Ascending aorta (tissue), 2 donors: ENCODE results near the gene OR2T33. TPM values are rescaled to one million over a fixed set of nuclear protein-coding genes. Genes with fewer than 3 reads are reported as not detected.
"Not testable (repeated sequence)": the region's sequence is repeated elsewhere in the genome, so short reads cannot be mapped to it uniquely, and the experiment has no call there.

Source experiments
- DNase-seq, 2 donors: peaks; one replicate each; pipeline ENCODE4 v3.0.0-alpha.2; 2019; ENCODE audit warnings: low spot score in 2 of 2
- H3K27ac ChIP-seq, 2 donors: fragments of 200-600 bp; sonication (generic); one replicate each; pipeline ENCODE4 v1.5.1; 2016 to 2017; ENCODE audit warnings: mild to moderate bottlenecking in 1 of 2
- H3K27me3 ChIP-seq: fragments of 200-600 bp; sonication (generic); one replicate; pipeline ENCODE4 v1.5.1; 2017
- H3K36me3 ChIP-seq, 2 donors: fragments of 200-600 bp; sonication (generic); one replicate each; pipeline ENCODE4 v1.5.1; 2016
- H3K4me1 ChIP-seq, 2 donors: fragments of 200-600 bp; sonication (generic); one replicate each; pipeline ENCODE4 v1.5.1; 2016 to 2017; ENCODE audit warnings: mild to moderate bottlenecking in 1 of 2
- H3K4me3 ChIP-seq, 2 donors: fragments of 200-600 bp; sonication (generic); one replicate each; pipeline ENCODE4 v1.5.1; 2016 to 2017; ENCODE audit warnings: mild to moderate bottlenecking in 1 of 2
- H3K9me3 ChIP-seq, 2 donors: fragments of 200-600 bp; sonication (generic); one replicate each; pipeline ENCODE4 v1.5.1; 2016
- intact Hi-C: fragments of 100-400 bp; cut with DNase I; formaldehyde crosslinking; loops from one replicate; pipeline ENCODE4 v1.15.1; 2023
- total RNA-seq: library from RNA; depleted of rRNA; stranded (reverse); fragments of >200 nt; gene quantifications from one replicate; pipeline ENCODE4 v1.1.0, GENCODE V29; 2016
- TF ChIP-seq, protein P1 (sequence below), 3 experiments: fragments of 200-600 bp in 2 of 3; fragments of 450-650 bp in 1 of 3; sonication (generic) in 2 of 3; IDR thresholded peaks; one replicate each; pipeline ENCODE4 v1.5.1; 2016 to 2019; ENCODE audit warnings: antibody characterized with exemption in 3 of 3, mild to moderate bottlenecking in 1 of 3, moderate library complexity in 1 of 3

OR2T33 gene, protein sequence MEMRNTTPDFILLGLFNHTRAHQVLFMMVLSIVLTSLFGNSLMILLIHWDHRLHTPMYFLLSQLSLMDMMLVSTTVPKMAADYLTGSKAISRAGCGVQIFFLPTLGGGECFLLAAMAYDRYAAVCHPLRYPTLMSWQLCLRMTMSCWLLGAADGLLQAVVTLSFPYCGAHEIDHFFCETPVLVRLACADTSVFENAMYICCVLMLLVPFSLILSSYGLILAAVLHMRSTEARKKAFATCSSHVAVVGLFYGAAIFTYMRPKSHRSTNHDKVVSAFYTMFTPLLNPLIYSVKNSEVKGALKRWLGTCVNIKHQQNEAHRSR
- not detected for total RNA-seq

DNA sequence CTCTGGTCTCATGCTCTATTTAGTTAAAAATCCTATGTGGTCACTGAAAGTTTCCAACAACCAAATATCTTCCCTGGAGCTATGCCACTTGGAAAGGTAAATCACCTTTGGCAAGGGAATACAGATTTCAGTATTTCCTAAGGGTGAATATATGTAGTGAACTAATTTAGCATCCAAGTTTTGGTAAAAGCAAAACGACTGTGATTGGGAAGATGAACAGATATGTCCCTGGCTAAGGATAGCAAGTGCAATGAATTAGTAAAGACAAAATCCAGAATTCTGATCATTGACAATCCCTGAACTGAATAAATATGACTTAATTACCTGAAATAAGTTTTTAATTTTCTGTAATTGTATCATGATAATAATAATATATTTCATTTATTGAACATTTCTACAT, at the start of gene OR2T33:
OR2T33 (minus strand) TSS at position 101 of the 400 bp plus-strand sequence. CDS start 4,162 bp downstream, outside the sequence.
- TF ChIP-seq, protein P1, sequence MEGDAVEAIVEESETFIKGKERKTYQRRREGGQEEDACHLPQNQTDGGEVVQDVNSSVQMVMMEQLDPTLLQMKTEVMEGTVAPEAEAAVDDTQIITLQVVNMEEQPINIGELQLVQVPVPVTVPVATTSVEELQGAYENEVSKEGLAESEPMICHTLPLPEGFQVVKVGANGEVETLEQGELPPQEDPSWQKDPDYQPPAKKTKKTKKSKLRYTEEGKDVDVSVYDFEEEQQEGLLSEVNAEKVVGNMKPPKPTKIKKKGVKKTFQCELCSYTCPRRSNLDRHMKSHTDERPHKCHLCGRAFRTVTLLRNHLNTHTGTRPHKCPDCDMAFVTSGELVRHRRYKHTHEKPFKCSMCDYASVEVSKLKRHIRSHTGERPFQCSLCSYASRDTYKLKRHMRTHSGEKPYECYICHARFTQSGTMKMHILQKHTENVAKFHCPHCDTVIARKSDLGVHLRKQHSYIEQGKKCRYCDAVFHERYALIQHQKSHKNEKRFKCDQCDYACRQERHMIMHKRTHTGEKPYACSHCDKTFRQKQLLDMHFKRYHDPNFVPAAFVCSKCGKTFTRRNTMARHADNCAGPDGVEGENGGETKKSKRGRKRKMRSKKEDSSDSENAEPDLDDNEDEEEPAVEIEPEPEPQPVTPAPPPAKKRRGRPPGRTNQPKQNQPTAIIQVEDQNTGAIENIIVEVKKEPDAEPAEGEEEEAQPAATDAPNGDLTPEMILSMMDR (IDR thresholded peaks at IDR 0.05), result no peak
- H3K4me1 ChIP-seq, result no peaks in the 10 kb centered on the region
- H3K27ac ChIP-seq, result no peak within 1 kb of the TSS
- intact Hi-C loops, result no loop called here
- H3K9me3 ChIP-seq, result peaks cover 0 to 3% of the 10 kb centered on the region in 2 donors
- no peak within 1 kb of the TSS for H3K4me3 ChIP-seq
- H3K27me3 ChIP-seq, result no peaks in the 10 kb centered on the region
- no peaks in the 10 kb centered on the region for H3K36me3 ChIP-seq
- no peak for DNase-seq

DNA sequence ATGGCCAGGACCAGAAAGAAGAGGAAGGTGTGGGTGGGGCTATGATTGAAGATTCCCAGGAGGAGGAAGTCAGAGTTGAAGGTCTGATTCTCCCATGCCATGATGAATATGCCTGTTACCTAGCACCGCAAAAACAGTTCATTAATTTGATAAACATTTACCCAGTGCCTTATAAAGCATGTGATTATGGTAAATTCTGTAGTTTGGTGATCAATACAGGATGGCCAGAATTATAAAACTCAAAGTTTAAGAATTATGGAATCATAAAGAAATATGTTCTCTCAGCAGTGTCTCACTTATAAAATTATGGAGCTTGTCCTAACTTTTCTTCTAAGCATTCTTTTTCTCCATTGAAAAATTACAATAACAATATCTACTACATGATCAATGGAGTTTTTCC, 46.7 kb upstream of the OR2T33 start, which contains the start of gene OR2M7:
OR2M7 (minus strand) TSS at position 101 of the 400 bp plus-strand sequence; CDS start at position 101, 0 bp downstream.
- Histone ChIP-seq H3K27ac (no peak within 1 kb of the TSS), H3K4me3 (no peak within 1 kb of the TSS), H3K4me1 (no peaks in the 10 kb centered on the region), H3K36me3 (no peaks in the 10 kb centered on the region), H3K9me3 (no peaks in the 10 kb centered on the region), H3K27me3 (no peaks in the 10 kb centered on the region)
- TF ChIP-seq, protein P1 (IDR thresholded peaks at IDR 0.05), result no peak
- DNase-seq, result no peak
- intact Hi-C loops, result no loop called here

DNA sequence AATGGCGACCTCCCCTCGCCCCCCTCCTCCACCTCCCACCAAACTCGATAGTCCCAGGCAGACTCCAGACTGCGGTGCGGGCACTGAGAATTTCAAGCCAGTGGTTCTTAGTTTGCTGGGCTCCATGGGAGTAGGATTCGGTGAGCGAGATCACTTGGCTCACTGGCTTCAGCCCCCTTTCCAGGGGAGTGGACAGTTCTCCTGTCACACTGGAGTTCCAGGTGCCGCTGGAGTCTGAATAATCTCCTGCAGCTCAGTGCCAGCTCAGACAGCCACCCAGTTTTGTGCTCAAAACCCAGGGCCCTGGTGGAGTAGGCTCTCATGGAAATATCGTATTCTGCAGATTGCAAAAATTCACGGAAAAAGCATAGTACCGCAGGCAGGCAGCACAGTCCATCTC, 39.0 kb upstream of the OR2T33 start:
- DNase-seq, result no peak
- H3K4me1 ChIP-seq, result no peaks in the 10 kb centered on the region
- H3K9me3 ChIP-seq, result no peaks in the 10 kb centered on the region
- H3K27ac ChIP-seq, result no peak overlapping the region
- intact Hi-C loops, result no loop called here
- H3K27me3 ChIP-seq, result no peaks in the 10 kb centered on the region
- no peak overlapping the region for H3K4me3 ChIP-seq
- TF ChIP-seq, protein P1 (IDR thresholded peaks at IDR 0.05), result no peak
- no peaks in the 10 kb centered on the region for H3K36me3 ChIP-seq

DNA sequence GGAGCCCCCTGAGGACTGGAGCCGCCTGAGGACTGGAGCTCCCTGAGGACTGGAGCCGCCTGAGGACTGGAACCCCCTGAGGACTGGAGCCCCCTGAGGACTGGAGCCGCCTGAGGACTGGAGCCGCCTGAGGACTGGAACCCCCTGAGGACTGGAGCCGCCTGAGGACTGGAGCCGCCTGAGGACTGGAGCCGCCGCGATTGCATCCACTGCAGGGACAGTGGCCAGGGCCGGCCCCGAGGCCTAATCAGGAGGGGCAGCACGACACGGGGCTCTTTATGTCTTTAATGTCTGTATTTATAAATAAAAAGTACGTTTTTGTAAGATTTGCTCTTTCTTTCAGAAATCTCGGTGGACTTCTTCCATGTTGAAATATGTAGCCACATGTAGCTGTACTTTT, 29.0 kb upstream of the OR2T33 start:
- DNase-seq, H3K9me3 ChIP-seq, H3K4me3 ChIP-seq, intact Hi-C loops, H3K27me3 ChIP-seq, H3K27ac ChIP-seq, H3K4me1 ChIP-seq, H3K36me3 ChIP-seq: not testable (repeated sequence)

DNA sequence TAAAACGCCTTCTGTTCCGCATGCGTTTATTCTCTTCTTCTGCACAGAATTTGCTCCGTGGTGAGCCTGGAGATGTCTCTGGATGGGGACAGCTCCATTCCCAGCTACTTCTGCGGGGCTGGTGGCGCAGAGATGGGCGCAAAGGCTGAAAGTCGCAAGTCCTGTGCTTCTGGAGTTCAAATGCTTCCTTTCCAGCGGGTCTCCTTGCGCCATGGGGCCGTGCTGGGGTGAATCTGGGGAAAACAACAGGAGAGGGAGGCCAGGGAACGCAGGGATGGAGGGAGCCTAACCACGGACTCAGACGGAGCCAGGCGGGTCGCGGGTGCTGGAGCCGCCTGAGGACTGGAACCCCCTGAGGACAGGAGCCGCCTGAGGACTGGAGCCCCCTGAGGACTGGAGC, 28.3 kb upstream of the OR2T33 start:
- H3K27me3 ChIP-seq, result no peaks in the 10 kb centered on the region
- H3K27ac ChIP-seq, result no peak overlapping the region
- no peak overlapping the region for H3K4me3 ChIP-seq
- no peak for DNase-seq
- H3K36me3 ChIP-seq, result no peaks in the 10 kb centered on the region
- H3K4me1 ChIP-seq, result no peaks in the 10 kb centered on the region
- intact Hi-C loops, result no loop called here
- H3K9me3 ChIP-seq, result no peaks in the 10 kb centered on the region
- TF ChIP-seq, protein P1 (IDR thresholded peaks at IDR 0.05), result no peak

DNA sequence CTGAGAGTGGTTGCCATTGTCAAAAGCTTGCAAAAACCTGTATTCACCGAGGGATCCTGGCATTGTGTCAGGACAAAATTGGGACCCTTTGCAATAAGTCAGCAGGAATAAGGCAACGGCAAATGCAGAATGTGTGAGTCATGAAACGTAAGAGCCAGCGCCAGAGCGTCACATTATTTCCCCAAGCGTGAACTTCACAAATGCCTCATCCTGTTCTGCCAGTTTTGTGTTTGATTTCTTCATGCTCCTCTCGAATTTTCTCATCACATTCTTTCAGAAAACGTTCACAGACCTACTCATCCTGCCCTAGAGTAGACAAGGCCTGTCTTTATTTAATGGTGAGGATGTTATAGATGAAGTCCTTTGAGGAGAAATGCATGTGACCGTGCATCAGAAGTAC, 27.9 kb upstream of the OR2T33 start:
- intact Hi-C loops, H3K4me1 ChIP-seq, DNase-seq, H3K27me3 ChIP-seq, H3K27ac ChIP-seq, H3K36me3 ChIP-seq, H3K9me3 ChIP-seq, H3K4me3 ChIP-seq: not testable (repeated sequence)
